Stimulated activated naive CD8-positive, alpha-beta T cell treated with anti-CD3 and anti-CD28 coated beads, Interleukin-15, Interleukin-2, amounts not matched to agents 100 U/mL and 50 U/mL, for 24 hours (primary cell): ENCODE measurements around the gene ZNF76.

Source experiments
- ATAC-seq: fragments of 150-1000 bp; cut with Tn5 transposase; one replicate; pipeline ENCODE4 v1.10.0; 2021
- DNase-seq: peaks from one replicate; pipeline ENCODE4 v3.0.0; 2021

Gene ZNF76

GRCh38 chr6:35267897-35268296 is 8.4 kb downstream of the ZNF76 start:
- no peak for ATAC-seq
- no peak for DNase-seq

- ATAC-seq (no peak), DNase-seq (no peak)
Measured at GRCh38 chr6:35272005-35272404, 12.5 kb downstream of the ZNF76 start.

GRCh38 chr6:35273822-35274559 is 14.5 kb downstream of the ZNF76 start:
- DNase-seq: no peak
- no peak for ATAC-seq

- no peak for DNase-seq
- no peak for ATAC-seq
Measured at GRCh38 chr6:35275744-35276260, 16.3 kb downstream of the ZNF76 start.

- ATAC-seq (no peak), DNase-seq (no peak)
Measured at GRCh38 chr6:35278708-35279107, 19.2 kb downstream of the ZNF76 start.

- ATAC-seq (no peak), DNase-seq (no peak)
Measured at GRCh38 chr6:35280903-35281302, 21.4 kb downstream of the ZNF76 start.

- DNase-seq (no peak), ATAC-seq (no peak)
Measured at GRCh38 chr6:35282472-35282871, 22.9 kb downstream of the ZNF76 start.

- DNase-seq (no peak), ATAC-seq (no peak)
Measured at GRCh38 chr6:35283361-35283760, 23.8 kb downstream of the ZNF76 start.

- no peak for ATAC-seq
- DNase-seq: no peak
Measured at GRCh38 chr6:35287671-35288396, 28.3 kb downstream of the ZNF76 start.

- DNase-seq (no peak), ATAC-seq (no peak)
Measured at GRCh38 chr6:35288834-35289233, 29.3 kb downstream of the ZNF76 start.

- ATAC-seq: no peak
Measured at GRCh38 chr6:35291491-35291890, 32.0 kb downstream of the ZNF76 start.

GRCh38 chr6:35292494-35292893 is 33.0 kb downstream of the ZNF76 start:
- DNase-seq (no peak), ATAC-seq (no peak)

More at GRCh38 chr6:35291491-35291890, 32.0 kb downstream of the ZNF76 start:
- no peak for DNase-seq

GRCh38 chr6:35293681-35294080 is 34.1 kb downstream of the ZNF76 start:
- DNase-seq: no peak
- no peak for ATAC-seq

GRCh38 chr6:35294308-35294945 is 34.9 kb downstream of the ZNF76 start:
- DNase-seq: peak; percentile 43
- ATAC-seq: peak; percentile 24

- DNase-seq (no peak), ATAC-seq (no peak)
Measured at GRCh38 chr6:35295036-35295435, 35.5 kb downstream of the ZNF76 start.

GRCh38 chr6:35295521-35296315 is 36.2 kb downstream of the ZNF76 start:
- no peak for ATAC-seq
- no peak for DNase-seq

- ATAC-seq (no peak), DNase-seq (no peak)
Measured at GRCh38 chr6:35296931-35297600, 37.5 kb downstream of the ZNF76 start.

- ATAC-seq (peak; percentile 84), DNase-seq (peak; percentile 86)
Measured at GRCh38 chr6:35297601-35298481, 38.3 kb downstream of the ZNF76 start, which contains the start of gene DEF6. Gene DEF6 (plus strand): TSS chr6:35297818. CDS start chr6:35297857, 39 bp downstream.

GRCh38 chr6:35298625-35299140 is 39.1 kb downstream of the ZNF76 start:
- DNase-seq (no peak), ATAC-seq (no peak)

GRCh38 chr6:35299674-35300073 is 40.1 kb downstream of the ZNF76 start:
- DNase-seq (peak; percentile 58), ATAC-seq (no peak)
